GM11168 (cell line): ENCODE data around the gene EML5.

Source experiments
- in situ Hi-C: fragments of 300-500 bp; cut with MboI; formaldehyde crosslinking; loops from one replicate; pipeline ENCODE4 v1.12.0; 2022; ENCODE audit warnings: low sequenced_read_pairs; ENCODE audit not compliant: unreplicated experiment

The EML5 gene

GRCh38 chr14:88628033-88628432 lies 164.7 kb downstream of the EML5 start:
- in situ Hi-C loops: no loop called here

DNA sequence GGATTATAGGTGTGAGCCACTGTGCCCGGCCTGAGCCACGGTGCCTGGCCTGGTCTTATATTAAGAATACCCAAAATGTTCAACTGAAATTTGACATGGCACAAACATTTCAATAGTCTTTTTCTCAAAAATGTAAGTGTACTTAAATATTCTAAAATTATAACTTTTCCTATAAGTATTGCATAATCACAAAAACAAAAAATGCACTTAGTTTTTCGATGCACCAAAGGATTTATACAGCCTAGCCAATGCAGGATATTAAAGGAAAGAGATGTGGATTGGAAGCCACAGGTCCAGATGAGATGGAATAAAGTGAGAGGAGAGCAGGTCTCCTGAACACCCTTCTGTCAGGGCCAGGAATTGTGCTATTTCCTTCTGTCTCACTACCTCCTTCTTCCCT lies 167.1 kb downstream of the EML5 start:
- in situ Hi-C loops: no loop called here

DNA sequence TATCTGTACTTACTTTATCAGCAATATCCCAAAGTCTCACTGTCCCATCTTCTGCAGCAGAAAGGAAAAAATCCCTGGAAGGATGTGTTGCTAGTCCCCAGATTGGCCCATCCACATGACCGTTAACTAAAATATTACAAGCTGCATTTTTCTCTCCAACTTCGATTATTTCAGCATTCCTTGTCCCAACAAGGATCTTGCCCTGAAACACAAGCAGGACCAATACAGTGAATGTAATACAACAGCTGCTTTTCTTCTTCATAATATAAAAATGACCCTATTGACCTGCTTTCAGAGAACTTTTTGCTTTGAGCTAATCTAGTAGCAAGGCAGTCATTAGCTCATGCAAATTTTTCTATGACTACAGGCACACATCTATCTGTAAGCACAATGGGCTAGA lies 171.7 kb downstream of the EML5 start:
- in situ Hi-C loops: no loop called here

- in situ Hi-C loops: no loop called here
Observed at GRCh38 chr14:88618476-88618875, 174.3 kb downstream of the EML5 start.

GRCh38 chr14:88617479-88617878 lies 175.3 kb downstream of the EML5 start:
- in situ Hi-C loops: no loop called here

GRCh38 chr14:88616697-88617096 lies 176.1 kb downstream of the EML5 start:
- in situ Hi-C loops: no loop called here

DNA sequence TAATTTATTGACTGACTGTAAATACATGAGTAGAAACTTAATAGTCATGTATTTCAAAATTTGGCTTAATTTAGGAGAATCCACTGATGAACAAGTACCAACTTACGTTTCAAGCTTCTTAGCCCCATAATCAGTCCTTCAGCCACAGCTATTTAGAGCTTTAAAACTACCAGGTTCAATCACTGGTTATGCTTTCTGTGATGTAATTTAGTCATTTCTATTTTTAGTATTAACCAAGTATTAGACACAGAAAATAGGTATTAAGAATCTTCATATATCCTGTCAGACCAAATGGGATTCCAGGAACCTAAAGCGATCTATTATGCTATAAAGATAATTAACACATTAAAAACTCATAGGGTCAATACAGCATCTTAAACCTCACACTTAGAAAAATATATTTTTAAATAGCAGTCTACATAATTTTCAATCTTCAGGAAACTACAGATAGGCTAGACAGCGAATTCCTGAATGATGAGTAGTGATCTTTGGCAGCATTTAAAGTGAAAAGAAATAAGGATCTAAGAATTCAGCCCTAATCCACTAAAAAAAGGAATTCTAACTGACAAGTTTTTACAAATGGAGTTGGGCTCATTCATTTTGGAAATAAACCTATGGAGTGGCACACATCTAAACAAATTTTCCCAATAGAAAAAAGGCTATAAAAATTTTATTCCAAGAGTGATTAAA lies 178.4 kb downstream of the EML5 start:
- in situ Hi-C loops: no loop called here

DNA sequence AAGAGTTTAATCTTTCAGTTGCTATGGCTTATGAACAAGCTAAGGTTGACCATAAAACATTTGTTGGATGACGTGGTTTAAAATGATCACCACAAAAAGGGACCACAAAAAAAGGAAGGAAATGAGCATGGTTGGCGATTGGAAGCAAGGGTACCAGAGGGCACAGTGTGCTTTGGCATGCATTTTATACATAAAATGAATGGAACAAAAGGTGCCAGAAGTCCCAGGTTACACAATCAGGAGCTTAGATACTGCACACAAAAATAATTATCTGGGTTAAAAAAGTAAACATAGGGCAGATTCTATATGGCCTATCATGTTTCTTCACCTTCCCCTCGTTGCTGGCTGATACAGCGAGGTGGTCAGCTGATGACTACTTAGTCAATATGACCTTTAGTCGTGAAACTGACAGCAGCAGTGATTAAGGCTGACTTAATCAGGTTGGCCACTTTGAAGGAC lies 179.2 kb downstream of the EML5 start:
- in situ Hi-C loops: no loop called here

- in situ Hi-C loops: no loop called here
Observed at GRCh38 chr14:88612981-88613380, 179.8 kb downstream of the EML5 start.

GRCh38 chr14:88611878-88612277 lies 180.9 kb downstream of the EML5 start:
- in situ Hi-C loops: no loop called here

DNA sequence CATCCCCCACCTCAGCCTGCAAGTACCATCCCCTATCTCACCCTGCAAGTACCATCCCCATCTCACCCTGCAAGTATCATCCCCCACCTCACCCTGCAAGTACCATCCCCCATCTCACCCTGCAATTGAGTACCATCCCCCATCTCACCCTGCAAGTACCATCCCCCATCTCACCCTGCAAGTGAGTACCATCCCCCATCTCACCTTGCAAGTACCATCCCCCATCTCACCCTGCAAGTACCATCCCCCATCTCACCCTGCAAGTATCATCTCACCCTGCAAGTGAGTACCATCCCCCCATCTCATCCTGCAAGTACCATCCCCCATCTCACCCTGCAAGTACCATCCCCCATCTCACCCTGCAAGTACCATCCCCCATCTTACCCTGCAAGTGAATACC lies 184.9 kb downstream of the EML5 start:
- in situ Hi-C loops: no loop called here

- in situ Hi-C loops: no loop called here
Observed at GRCh38 chr14:88605594-88605993, 187.2 kb downstream of the EML5 start.

GRCh38 chr14:88604212-88604611 lies 188.5 kb downstream of the EML5 start:
- in situ Hi-C loops: no loop called here

DNA sequence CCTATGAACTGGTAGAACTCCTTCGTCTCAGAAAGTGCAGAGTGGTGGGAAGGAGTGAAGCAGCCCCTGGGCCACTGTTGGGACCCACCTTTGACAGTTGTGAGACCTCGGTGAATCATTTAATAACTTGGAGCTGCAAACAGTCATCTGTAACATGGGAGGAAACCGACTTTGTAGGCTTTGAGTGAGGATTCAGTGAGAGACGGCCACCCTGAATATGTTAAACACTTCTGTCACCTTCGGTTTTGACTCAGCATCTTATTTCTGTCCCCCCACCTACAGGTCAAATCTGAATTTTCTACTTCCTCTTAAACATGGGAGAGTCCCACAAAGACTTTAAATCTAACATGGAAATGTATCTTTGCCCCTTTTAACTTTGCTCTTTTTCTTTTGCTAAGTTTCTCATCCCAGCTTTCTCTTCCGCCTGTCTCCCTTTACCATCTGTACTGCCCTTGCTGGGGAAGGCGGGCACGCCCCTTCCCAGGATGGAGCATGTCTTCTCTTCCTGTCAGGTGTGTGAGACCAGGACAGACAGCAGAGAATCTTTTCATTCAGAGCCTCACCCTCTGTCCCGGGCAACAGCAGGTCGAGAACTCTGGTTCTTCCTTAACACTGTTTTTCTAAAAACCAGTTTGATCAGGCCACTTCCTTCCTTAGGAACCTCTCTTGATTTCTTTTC lies 192.9 kb downstream of the EML5 start:
- in situ Hi-C loops: no loop called here

GRCh38 chr14:88599326-88599725 lies 193.4 kb downstream of the EML5 start:
- in situ Hi-C loops: no loop called here

DNA sequence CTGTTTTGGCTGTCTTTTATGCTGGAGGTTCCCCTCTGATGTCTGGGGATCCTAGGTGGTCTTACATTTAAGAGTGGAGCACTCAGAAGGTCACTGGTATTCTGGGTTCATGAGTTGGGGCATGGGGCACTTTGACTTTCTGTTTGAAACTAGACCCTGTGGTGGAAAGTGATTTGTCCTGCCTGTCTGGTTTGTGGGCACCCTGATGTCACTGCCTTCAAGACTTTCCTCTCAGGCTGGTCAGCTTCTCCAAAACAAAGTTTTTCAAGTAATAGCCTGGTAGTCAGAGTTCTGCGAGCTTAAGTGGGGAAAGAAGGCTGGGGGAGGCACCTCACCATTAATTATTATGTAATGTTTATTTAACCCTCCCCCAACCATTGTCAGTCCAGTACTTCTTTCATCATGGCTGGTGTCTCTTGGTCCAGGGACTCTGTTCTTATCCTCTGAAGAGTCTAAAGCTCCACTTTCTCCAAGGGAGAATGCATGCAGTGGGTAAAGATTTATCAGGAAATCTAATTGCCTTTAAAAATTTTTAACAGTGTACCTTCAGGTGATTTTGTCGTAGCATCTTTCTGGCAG lies 194.6 kb downstream of the EML5 start:
- in situ Hi-C loops: no loop called here

GRCh38 chr14:88597601-88598000 lies 195.2 kb downstream of the EML5 start:
- in situ Hi-C loops: no loop called here

DNA sequence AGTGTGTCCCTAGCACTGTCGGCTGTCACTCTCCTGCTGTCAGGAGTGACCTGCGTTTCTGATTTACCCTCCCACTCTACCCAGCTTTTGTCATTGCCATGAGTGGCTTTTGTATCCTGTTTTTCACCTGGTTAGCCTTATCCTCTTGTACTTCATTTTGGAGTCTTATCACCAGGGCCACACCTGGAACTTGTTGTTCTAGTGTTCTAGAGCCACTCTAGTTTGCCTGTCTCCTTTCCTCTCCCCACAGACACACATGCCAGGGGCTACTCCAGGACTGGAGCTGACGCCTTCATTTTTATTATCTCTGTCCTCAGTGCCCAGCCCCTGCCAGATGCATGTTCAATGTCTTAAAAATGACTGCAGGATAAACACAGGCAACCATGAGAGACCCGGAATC lies 195.7 kb downstream of the EML5 start:
- in situ Hi-C loops: no loop called here

- in situ Hi-C loops: no loop called here
Observed at GRCh38 chr14:88592031-88592430, 200.7 kb downstream of the EML5 start.

- in situ Hi-C loops: no loop called here
Observed at GRCh38 chr14:88590173-88590572, 202.6 kb downstream of the EML5 start.

DNA sequence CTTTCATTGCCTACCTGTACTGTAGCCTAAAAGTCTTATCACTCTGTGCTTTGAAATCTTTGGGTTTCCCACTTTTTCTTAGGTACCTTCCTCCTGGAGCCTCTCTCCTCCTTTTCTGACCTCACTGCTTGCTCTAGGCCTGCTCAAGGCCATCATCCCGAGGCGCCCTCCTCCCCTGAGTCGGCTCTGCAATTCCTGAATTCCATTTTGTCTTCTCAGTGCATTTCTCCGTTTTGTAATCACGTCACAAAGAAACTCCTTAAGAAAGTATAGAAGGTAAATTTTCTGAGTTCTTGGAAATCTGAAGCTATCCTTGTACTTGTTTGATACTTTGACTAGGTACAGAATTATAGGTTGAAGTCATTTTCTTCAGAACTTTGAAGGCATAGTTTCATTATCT lies 204.7 kb downstream of the EML5 start:
- in situ Hi-C loops: no loop called here

DNA sequence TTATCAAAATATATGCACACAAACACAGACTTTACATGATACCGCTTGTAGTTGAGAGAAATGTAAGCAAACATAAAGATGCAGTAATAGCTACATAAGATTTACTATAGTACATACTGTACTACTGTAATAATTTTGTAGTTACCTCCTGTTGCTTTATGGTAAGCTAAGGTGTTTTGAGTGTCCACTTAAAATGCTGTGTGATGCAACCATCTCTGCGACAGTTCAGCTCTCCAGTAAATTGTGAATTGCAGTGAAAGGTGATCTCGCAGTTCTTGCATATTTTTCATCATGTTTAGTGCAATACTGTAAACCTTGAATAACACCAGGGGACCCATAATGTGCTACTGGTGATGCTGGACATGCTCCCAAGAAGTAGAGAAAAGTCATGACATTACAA lies 208.3 kb downstream of the EML5 start:
- in situ Hi-C loops: no loop called here
